Fibroblast of gingiva (primary cell): ENCODE measurements around the gene CTBP1.

ENCODE experiments used
- DNase-seq: peaks from one replicate; pipeline ENCODE4 v3.0.0-alpha.2; 2011; ENCODE audit warnings: low read depth

Gene CTBP1

DNA sequence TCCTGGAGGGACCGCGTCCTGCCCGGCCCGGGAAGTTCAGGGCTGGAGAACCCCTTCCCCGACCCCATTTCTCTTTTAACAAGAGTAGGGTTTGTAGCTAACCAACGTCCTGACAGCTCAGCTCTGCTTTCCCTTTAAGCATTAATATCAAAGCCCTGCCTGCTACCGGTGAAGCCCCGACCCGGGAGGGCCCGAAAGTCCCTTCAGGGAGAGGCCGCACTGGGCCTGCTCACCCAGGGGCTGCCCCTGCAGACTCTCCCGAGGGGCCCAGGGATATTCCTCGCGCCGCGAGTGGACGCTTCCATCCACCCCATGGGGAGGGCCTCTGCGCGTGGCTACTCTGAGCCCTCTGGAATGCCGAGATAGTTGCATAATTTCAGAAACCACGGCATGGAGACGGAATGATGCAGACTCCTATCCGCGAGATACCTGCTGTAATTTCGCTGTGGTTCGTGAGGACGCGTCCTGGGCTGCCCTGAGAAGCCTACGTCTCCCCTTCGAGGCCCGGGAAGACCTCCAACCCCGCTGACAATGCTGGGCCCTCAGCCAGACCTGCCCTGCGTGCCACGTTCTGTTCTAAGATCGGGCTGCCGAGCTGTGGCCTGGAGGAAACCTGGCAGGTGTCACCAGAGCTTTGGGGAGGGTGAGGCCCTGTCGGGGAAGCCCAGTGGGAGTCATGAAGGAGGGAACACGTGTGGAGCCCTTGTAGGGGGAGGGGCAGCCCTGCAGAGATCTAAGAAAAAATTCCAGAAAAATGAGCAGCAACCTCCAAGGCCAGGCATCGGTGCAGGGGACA lies 999 bp upstream of the CTBP1 start:
- peak; percentile 48 for DNase-seq

DNA sequence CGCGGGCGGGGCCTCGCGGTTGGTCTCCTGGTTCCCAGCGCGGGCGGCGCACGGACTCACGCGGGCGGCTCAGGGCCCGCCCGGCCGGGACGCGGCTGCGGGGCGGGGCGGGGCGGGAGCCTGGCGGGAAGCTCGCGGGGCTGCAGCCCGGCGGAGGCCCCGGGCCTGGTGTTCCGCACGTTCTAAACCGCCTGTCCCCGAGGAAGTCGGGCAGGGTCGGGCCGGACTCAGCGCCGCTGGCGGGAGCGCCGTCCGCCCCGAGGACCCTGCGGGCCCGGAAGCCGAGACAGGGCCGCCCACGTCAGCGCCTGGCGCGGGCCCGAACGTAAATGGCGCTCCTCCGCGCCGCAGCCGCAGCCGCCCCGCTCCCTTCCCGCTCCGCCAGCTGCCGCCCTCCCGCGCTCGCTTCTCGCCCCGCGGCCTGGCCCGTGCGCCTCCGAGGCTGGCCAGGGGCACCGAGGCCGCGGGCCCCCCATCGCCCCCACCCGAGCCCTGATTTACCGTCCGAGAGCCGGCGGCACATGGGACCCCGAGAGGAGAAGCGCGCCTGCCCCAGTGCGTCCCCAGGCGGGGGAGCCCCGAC lies 309 bp upstream of the CTBP1 start:
- DNase-seq, result peak; percentile 92

DNA sequence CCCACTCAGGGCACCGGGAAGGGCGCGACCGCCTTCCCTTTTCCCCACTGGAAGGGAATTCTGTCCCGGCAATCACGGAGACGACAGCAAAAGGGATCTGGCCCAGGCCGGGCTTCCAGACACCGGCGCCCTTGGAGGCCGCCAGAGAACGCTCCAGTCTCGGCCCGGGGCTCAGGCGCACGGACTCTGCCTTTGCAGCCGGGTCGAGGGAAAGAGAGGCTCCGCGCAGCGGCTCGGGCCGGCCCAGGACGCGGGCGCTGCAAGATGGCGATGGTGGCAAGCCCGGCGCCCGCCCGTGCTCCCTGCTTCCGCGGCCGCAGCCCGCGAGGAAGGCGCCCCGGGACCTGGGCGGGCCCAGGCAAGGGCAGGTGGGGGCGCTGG lies 1.1 kb downstream of the CTBP1 start:
- no peak for DNase-seq

DNA sequence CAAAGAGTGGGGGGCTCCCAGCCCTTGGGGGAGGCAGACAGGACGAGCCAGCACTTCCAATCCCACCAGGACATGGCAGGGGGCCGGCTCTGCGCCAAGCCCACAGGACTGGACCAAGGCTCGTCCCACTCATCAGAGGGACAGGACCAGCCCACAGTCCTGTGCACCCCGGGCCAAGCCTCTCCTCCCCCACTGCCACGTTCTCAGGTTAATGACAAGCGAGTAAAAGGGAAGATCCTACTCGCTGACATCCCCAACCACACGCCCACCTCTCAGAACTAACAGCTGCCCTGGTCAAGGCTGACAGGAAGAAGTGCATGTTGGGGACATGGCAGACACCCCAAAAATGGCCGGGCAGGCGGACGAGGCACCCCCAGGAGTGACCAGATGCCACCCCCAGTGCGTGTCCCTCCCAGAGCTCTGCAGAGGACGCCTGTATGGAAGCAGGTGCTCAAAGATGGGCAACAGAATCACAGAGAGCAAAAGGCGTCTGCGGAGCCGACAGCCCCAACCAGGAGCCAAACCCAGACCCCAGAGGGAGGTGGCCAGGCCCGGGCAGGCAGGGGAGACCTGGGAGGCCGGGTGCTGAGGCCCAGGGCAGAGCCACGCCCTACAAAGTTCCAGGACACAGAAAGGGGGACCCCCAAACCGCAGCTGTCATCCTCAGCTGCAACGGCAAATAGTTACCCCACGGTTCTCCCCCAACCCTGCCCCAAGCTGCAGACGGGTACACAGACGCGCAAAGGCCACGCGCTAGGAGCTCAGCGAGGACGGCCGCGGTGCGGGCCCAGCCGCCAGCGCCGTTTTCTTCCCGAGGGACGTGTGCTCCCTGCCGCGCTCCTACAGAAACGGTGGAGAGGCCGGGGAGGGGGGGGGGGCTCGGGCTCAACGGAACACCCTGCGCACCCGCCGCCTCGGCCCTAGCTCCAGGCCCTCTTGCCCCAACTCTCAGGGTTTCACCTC lies 1.7 kb downstream of the CTBP1 start:
- DNase-seq, result no peak

DNA sequence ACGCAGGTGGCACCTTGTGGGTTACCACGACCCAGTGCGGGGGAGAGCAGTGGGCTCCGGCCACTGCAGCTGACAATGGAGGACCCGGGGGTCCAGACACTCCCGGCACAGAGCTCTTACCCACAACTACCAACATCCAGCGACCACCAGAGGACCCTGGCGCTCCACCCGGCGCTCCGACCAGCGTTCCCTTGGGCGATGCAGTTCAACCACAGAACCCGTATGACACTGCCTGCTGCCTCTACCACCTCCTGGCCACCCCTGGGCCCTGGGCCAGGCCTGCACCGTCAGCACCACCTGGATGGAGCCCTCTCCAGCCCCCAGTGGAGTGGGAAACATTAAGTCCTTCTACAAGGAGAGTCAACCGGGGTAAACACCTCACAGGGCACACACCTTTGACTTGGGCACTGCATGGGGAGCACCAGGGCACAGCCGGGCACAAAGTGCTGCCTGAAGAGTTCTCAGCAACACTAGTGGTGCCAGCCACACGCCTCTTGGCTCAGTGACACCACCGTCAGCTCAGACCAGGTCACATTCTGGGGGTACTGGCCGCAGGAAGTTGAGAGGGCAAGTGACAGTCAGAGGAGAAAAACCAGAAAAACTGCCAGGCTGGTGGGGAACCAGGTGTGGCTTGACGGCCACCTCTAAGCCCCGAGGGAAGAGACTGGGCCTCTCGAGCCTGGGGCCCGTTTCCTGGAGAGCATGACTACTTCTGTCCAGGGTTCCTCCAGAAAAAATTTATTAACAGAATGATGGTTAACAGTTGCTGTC lies 2.6 kb downstream of the CTBP1 start:
- no peak for DNase-seq

DNA sequence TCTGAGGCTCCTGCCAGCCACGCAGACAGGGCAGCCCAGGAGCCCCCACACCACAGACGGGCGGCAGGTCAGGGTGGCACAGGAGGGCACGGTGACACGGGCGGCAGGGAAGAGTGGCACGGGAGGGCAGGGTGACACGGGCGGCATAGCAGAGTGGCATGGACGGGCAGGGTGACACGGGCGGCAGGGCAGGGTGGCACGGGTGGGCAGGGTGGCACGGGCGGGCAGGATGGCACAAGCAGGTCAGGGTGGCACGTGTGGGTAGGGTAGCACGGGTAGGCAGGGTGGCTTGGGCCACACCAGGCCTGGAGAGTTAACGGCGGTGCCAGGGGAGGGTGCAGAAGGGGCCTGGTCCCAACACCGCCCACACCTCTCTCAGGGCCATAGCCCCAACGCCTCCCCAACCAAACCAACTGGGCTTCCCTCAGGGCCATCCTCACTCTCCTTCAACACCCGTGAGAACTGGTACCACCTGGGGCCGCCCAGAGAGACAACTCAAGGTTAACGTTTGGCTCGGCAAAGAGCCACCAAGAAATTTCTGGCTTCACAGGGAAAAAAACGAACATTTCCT lies 3.4 kb downstream of the CTBP1 start:
- no peak for DNase-seq

DNA sequence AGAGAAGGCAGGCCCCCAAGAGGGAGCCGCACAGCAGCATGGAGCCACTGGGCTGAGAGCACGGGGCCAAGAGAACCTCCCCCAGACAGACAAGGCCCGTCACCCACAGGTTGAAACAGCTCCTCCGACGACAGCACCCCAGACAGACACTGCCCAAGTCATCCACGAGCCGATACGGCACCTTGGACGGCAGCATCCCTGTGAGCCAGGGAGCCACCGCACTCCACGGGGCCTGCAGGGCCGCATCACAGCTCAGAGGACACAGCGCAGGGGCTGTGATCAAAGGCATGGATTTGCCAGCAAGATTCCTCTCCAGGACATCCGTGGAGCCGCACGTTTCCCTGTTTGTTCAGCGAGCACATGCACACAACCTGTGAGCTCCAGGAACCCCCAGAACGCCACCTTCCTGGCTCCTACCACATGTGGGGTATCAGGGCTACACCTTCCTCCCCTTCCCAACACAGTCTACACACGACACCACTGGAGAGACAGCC lies 3.9 kb downstream of the CTBP1 start:
- DNase-seq, result no peak

DNA sequence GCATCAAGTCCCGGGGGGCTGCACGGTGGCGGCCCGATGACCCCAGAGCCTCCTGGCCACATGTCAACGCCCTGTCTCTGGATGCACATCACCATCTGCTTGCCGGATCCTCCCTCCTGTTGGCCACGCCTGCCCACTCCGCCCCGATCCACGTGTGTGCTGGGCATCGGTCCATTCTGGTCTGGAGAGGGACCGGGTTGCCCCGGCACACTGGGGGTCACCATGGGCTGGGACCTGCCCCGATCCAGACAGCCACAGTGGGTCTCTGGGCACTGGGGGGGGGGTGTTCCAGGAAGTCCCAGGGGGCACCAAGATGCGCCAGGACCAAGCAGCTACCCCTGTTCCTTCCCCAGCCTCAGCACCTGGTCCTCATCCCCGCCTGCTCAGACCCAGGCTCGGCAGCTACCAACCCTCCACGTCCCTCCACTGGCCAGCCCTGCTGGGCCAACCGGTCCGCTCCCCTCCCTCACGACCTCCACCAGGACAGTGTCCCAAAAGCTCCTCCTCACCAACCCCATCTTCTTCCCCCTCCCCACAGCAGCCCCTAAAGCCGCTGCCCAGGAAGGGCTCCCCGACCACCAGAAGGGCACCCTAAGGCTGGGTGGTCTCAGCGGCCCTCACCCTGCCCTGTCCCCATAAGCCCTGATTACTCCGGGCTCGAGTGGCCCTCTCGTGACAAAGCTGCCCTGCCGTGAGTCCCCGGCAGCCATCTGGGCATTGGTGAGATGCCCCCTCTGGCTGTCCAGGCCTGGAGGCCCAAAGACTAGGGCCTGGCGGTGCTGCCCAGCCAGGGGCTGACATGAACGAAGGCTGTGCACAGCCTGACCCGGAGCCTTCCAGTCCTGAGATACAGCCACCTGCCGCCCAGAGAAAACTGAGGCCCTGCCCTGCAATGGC lies 4.6 kb downstream of the CTBP1 start:
- DNase-seq, result no peak

DNA sequence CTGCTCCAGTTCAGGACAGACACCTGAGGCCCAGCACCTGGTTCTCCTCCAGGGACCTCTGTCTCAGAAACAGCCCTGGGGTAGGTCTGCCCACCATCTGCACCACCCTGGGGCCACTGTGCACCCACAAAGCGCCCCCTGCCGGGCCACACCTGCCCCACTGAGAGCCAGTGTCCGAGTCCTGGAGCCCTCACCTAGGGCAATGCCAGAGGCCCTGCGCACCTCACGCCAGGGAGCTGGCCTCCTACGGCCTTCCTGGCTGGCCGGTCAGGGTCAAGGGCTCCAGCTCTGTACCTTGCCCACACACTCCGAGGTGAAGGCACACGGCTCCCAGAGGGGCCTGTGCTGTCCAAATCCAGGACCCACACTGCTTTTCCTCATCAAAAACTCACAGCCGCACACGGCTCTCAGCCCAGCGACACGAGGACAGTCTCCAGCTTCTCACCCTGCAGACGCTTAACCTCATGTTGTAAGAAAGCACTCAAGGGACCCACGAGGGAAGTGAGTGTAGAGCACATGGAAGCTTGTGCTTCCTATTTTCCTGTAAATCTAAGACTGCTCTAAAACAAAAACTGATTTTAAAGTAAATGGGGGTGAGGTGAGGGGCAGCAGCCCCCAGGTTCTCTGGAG lies 5.4 kb downstream of the CTBP1 start:
- DNase-seq, result no peak

DNA sequence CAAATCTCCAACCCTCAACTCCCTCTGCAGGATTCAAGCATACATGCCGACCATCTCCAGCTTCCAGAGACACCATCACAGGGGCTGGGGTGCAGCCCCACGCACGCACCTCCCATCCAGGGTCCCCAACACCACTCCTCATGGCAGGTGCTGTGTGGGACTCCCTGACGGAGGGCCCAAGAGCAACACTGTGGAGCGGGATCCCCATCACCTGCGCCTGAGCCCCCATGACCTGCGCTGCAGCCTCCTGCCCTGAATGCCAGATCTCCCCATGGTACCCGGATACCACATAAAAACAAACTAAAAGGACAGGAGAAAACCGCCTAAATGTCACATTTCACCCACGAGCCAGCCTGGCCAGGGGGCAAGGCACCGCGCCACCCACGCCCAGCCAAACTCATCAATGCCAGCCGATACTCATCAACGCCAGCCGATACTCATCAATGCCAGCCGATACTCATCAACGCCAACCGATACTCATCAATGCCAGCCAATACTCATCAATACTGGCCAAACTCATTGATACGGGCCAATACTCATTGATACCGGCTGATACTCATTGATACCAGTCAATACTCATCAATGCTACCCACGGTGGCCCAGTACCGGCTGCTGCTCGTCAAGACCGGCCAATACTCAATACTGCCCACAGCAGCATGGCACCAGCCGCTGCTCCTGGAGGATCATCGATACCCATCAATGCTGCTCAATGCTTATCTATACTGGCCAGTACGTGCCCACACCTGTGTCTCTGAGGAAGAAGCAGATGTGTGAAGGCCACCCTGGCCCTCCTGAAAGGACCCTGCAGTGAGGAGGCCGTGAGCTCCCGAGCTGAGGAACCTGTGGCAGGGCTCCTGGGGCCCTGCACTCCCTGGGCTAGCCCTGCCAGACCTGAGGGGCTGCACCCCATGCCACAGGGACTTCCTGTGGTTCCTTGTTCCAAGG lies 6.2 kb downstream of the CTBP1 start:
- no peak for DNase-seq

DNA sequence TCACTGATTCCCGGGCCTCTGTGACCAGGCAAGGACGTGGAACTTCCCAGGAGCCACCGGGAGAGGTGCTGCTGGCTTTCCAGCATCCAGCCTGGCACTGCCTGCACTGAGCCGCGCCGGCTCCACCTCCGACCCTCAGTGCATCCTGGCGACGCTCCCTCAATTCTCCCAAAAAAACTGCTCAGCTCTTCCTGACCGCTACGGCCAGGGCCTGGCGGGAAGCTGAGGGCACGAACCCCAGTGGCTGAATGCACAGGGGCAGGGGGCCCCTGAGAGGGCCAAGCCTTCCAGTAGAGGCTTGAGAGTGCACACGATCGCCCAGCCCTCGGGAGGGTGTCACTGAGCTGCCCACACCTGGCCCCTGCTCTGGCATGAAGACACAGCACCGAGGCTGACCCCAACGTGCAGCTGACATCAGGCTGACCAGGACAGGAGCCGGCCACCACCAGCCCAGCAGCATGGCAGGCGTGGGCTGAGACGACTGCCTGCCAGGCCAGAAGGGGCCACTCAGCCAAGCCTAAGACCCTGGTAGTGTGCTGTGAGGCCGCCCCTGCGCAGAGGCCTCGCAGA lies 6.9 kb downstream of the CTBP1 start:
- no peak for DNase-seq

DNA sequence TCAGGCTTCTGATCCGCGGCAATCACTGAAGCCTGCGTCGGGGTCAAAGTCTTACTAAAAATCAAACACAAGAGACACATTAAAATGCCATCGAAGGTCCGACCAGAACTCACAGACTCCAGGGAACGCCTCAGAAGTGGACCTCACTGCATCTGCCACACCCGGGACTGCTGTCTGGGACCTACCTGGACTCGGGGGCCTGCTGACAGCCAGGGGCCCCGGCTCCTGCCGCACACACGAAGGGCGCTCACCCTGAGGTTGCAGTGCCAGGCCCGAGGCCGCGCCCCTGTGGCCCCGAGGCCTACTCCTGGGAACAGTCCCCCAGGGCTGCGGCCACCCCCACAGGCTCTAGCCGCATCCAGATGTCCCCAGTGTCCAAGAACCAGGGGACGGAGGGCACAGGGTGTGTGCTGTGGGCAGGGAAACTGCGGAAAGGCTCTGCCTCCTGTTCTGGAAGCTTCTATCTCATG lies 7.4 kb downstream of the CTBP1 start:
- DNase-seq, result no peak

DNA sequence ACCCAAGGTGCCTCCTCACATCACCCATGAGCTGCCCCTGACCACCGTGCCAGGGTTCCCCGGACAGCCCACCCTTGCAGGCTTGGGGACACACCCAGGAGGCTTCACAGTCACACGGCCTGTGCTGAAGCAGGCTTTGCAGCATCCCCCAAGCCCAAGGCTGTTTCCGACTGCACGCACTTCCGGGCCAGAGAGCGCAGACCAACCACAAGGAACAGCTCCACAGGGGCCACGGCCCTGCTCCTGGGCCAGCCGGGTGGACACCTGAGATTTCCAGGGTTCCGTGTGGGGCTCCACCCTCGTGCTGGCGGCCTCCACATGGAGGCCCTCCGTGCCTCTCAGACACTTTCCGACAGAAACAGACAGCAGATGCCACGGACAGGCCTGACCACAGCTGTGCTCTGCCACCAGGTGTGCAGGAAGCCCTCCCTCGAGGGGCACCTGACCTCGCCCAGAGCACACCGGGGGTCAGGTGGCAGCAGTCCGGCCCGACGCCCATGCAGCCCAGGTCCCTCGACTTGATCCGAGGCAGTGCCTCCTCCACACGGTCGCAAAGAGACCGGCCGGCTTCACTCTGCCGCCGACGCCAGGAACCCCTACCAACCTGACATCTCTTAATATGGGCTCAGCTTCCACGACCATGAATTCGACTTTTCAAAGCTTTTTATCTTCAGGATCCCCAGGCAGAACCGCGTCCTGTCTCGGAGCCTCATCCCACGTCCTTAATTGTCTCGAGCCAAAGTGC lies 8.0 kb downstream of the CTBP1 start:
- no peak for DNase-seq

DNA sequence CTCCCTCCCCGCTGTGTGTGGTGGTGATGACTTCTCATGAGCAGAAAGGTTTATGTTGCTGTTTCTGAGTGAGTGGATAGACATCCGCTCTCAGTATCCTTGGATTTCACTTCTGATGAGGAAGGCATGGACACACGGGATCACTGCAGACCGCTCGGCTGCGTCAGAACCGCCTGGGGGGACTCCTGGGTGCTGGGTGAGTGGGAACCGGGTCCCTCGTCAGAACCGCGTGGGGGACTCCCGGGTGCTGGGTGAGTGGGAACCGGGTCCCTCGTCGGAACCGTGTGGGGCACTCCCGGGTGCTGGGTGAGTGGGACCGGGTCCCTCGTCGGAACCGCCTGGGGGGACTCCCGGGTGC lies 9.0 kb downstream of the CTBP1 start:
- DNase-seq, result no peak

DNA sequence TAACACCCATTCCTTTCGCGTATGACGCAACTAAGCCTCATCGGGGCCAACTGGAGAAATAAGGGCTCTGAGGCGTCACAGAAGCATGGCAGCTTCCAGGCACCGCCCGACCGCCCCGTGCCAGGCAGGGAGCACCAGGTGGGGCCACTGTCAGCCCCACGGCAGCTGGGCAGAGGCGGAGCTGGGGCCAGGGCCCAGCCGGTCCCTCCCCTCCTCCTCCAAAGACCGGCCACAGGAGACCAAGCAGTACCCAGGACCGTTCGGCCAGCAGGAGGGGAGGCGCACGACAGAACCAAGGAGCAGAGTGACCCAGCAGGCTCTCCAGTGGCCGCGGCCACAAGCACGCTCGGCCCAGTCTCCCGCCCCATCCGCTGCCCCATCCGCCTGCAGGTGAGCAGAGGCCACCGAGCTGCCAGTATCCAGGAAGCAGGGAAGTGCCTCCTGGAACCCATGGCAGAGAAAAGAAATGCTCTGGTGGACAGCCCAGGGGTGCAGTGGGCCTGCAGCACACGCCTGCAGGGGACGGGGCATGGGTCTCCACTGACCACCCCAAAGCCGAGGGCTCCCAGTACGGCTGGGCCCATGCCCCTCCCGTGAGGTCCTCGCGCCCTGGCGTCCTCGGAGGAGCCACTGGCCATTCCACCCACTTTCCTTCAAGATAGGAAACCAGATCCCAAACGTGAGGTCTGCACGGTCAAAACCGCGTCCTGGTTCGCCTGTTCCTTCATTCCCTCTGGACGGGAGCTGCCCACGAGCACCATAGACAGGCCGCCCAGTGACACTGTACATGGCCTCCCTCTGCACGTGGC lies 9.6 kb downstream of the CTBP1 start:
- DNase-seq, result no peak

DNA sequence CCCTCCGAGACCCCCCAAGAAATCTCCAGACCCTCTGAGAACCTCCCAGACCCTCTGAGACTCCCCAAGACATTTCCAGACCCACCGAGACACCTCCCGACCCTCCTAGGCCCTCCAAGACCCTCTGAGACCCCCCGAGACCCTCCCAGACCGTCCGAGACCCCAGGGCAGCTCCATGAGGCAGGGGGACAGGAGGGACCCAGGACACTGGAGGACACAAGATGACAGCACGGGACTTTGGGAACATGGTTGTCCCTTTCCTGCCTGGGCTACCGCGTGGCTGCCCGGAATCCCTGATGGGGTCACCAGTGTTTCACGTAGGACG lies 10.3 kb downstream of the CTBP1 start:
- DNase-seq, result no peak
